Lower leg skin (tissue), 4 donors: ENCODE data around the gene GPSM3. TPM values are rescaled to one million over a fixed set of nuclear protein-coding genes. Genes with fewer than 3 reads are reported as not detected.

Experiments used
- DNase-seq, 2 donors: peaks; one replicate each; pipeline ENCODE4 v3.0.0-alpha.2; 2019; ENCODE audit warnings: low spot score in 2 of 2
- H3K4me3 ChIP-seq: fragments of 200-600 bp; sonication (generic); 2 replicates; pipeline ENCODE4 v1.5.1; 2017; ENCODE audit warnings: mild to moderate bottlenecking, low read depth; ENCODE audit not compliant: poor library complexity, severe bottlenecking
- CTCF ChIP-seq, 3 donors: fragments of 450-650 bp; IDR thresholded peaks; one replicate each; pipeline ENCODE4 v1.5.1; 2016; ENCODE audit warnings: antibody characterized with exemption in 3 of 3, mild to moderate bottlenecking in 3 of 3, moderate library complexity in 2 of 3
- POLR2A ChIP-seq, 2 donors: fragments of 450-650 bp; IDR thresholded peaks; one replicate each; pipeline ENCODE4 v1.6.1; 2016 to 2017; ENCODE audit warnings: antibody characterized with exemption in 2 of 2, mild to moderate bottlenecking in 1 of 2, moderate library complexity in 1 of 2
- WGBS, 2 donors: methylation state at CpG; one replicate each; pipeline ENCODE4 v1.1.5; 2018; 5-methylcytosine and 5-hydroxymethylcytosine counted together
- intact Hi-C: fragments of 100-400 bp; cut with DNase I; formaldehyde crosslinking; loops from one replicate; pipeline ENCODE4 v1.15.0; 2023; ENCODE audit warnings: low total_unique reads
- total RNA-seq, 4 donors: library from RNA; depleted of rRNA; stranded (reverse); fragments of >200 nt; gene quantifications; one replicate each; pipeline ENCODE4 v1.1.0, GENCODE V29; 2016

The GPSM3 gene
- total RNA-seq, 4 donors from 2014 or later, result 0.69 to 7.5 (median 4.3) TPM

- H3K4me3 ChIP-seq, result no peak overlapping the region
- 84 to 89% methylated on average over 5 of the region's 5 CpGs for WGBS, 2 donors
- TF ChIP-seq POLR2A (IDR thresholded peaks at IDR 0.05), result no peak
- TF ChIP-seq CTCF (IDR thresholded peaks at IDR 0.05), result no peak
- intact Hi-C loops, result no loop called here
- DNase-seq, result peak in 1 of 2 donors; percentile 75
These were observed 17.8 kb upstream of the GPSM3 start for GRCh38 chr6:32210191-32210601.

GRCh38 chr6:32208996-32209395 is 16.6 kb upstream of the GPSM3 start:
- intact Hi-C loops, result no loop called here
- 85 to 98% methylated on average over 1 of the region's 1 CpG for WGBS, 2 donors
- TF ChIP-seq POLR2A (IDR thresholded peaks at IDR 0.05) (no peak), CTCF (IDR thresholded peaks at IDR 0.05) (no peak)
- H3K4me3 ChIP-seq, result no peak overlapping the region
- no peak for DNase-seq

GRCh38 chr6:32204268-32204715 is 11.8 kb upstream of the GPSM3 start:
- no peak overlapping the region for H3K4me3 ChIP-seq
- TF ChIP-seq CTCF (IDR thresholded peaks at IDR 0.05) (no peak), POLR2A (IDR thresholded peaks at IDR 0.05) (no peak)
- intact Hi-C loops, result no loop called here
- 87 to 95% methylated on average over 3 of the region's 3 CpGs for WGBS, 2 donors
- no peak for DNase-seq

GRCh38 chr6:32203426-32204267 is 11.2 kb upstream of the GPSM3 start:
- intact Hi-C loops, result no loop called here
- H3K4me3 ChIP-seq, result no peak overlapping the region
- no peak for TF ChIP-seq POLR2A (IDR thresholded peaks at IDR 0.05)
- TF ChIP-seq CTCF (IDR thresholded peaks at IDR 0.05), result no peak
- 87 to 89% methylated on average over 9 of the region's 9 CpGs for WGBS, 2 donors
- no peak for DNase-seq

- TF ChIP-seq POLR2A (IDR thresholded peaks at IDR 0.05) (no peak), CTCF (IDR thresholded peaks at IDR 0.05) (no peak)
- DNase-seq, result no peak
- intact Hi-C loops, result no loop called here
- H3K4me3 ChIP-seq, result no peak overlapping the region
- WGBS, 2 donors, result 86 to 88% methylated on average over 7 of the region's 9 CpGs
These were observed 9.7 kb upstream of the GPSM3 start for GRCh38 chr6:32202186-32202585.
